ENCODE results near the gene RIPK4. TPM values are rescaled to one million over a fixed set of nuclear protein-coding genes. Genes with fewer than 3 reads are reported as not detected.

Gene RIPK4
- total RNA-seq, 1 donor from 2014 or later = 1.8 TPM

GRCh38 chr21:41796476-41797080 lies 29.7 kb upstream of the RIPK4 start:
- Mint-ChIP-seq H3K27me3 (ENCODE audit: low read depth, unreplicated experiment) (peaks cover 9% of the 10 kb centered on the region), H3K4me3 (ENCODE audit: unreplicated experiment) (no peak overlapping the region)
- peaks cover 2% of the 10 kb centered on the region for H3K36me3 ChIP-seq (ENCODE audit: insufficient read depth, low read length)

GRCh38 chr21:41795726-41796125 lies 28.9 kb upstream of the RIPK4 start:
- H3K36me3 Mint-ChIP-seq (ENCODE audit: low read depth, unreplicated experiment) = peaks cover 7% of the 10 kb centered on the region
- H3K9me3 ChIP-seq (ENCODE audit: insufficient read depth, low read depth, low read length) = peaks cover 8% of the 10 kb centered on the region
- H3K27ac Mint-ChIP-seq (ENCODE audit: unreplicated experiment) = no peak overlapping the region
- FAIRE-seq (no peak), DNase-seq (ENCODE audit: low read depth) (no peak)
- H3K36me3 ChIP-seq (ENCODE audit: insufficient read depth, low read length) = peaks cover 2% of the 10 kb centered on the region
- H3K4me3 ChIP-seq (ENCODE audit: insufficient read depth, low read depth, low read length) = no peak overlapping the region
- H3K4me1 ChIP-seq (ENCODE audit: insufficient read depth, low read length) = no peaks in the 10 kb centered on the region
- H4K20me1 ChIP-seq (ENCODE audit: insufficient read depth, low read length) = no peaks in the 10 kb centered on the region
- no peak overlapping the region for H3K27ac ChIP-seq (ENCODE audit: low read depth, low read length)
- H3K4me1 Mint-ChIP-seq (ENCODE audit: low read depth, unreplicated experiment) = no peaks in the 10 kb centered on the region
- H2AFZ ChIP-seq (ENCODE audit: low read depth, low read length) = no peak overlapping the region
- peaks cover 14% of the 10 kb centered on the region for H3K9me3 Mint-ChIP-seq (ENCODE audit: unreplicated experiment)
- H3K79me2 ChIP-seq (ENCODE audit: insufficient read depth, low read length) = no peaks in the 10 kb centered on the region
- H3K27me3 ChIP-seq (ENCODE audit: insufficient read depth, low read length) = no peaks in the 10 kb centered on the region
- TF ChIP-seq EZH2 (IDR thresholded peaks at IDR 0.05; ENCODE audit: insufficient read depth, low read length) (no peak), CTCF (IDR thresholded peaks at IDR 0.05; ENCODE audit: insufficient read depth, low read depth, low read length) (no peak)
- peaks cover 9% of the 10 kb centered on the region for H3K27me3 Mint-ChIP-seq (ENCODE audit: low read depth, unreplicated experiment)
- H3K4me2 ChIP-seq (ENCODE audit: low read length) = no peak overlapping the region
- no peak overlapping the region for H3K9ac ChIP-seq (ENCODE audit: low read length)
- no peak overlapping the region for H3K4me3 Mint-ChIP-seq (ENCODE audit: unreplicated experiment)

More at GRCh38 chr21:41796476-41797080, 29.7 kb upstream of the RIPK4 start:
- H3K4me1 Mint-ChIP-seq (ENCODE audit: low read depth, unreplicated experiment) = no peaks in the 10 kb centered on the region
- H3K9me3 Mint-ChIP-seq (ENCODE audit: unreplicated experiment) = peaks cover 12% of the 10 kb centered on the region
- no peak for TF ChIP-seq EZH2 (IDR thresholded peaks at IDR 0.05; ENCODE audit: insufficient read depth, low read length)
- TF ChIP-seq CTCF (IDR thresholded peaks at IDR 0.05; ENCODE audit: insufficient read depth, low read depth, low read length) = no peak
- H3K79me2 ChIP-seq (ENCODE audit: insufficient read depth, low read length) = no peaks in the 10 kb centered on the region
- no peak overlapping the region for H3K4me2 ChIP-seq (ENCODE audit: low read length)
- no peaks in the 10 kb centered on the region for H4K20me1 ChIP-seq (ENCODE audit: insufficient read depth, low read length)
- peaks cover 11% of the 10 kb centered on the region for H3K36me3 Mint-ChIP-seq (ENCODE audit: low read depth, unreplicated experiment)
- no peak overlapping the region for H3K9ac ChIP-seq (ENCODE audit: low read length)
- no peak for FAIRE-seq
- H3K4me3 ChIP-seq (ENCODE audit: insufficient read depth, low read depth, low read length) = no peak overlapping the region
- H3K27ac ChIP-seq (ENCODE audit: low read depth, low read length) = no peak overlapping the region
- DNase-seq (ENCODE audit: low read depth) = no peak
- H3K27ac Mint-ChIP-seq (ENCODE audit: unreplicated experiment) = no peak overlapping the region
- no peaks in the 10 kb centered on the region for H3K4me1 ChIP-seq (ENCODE audit: insufficient read depth, low read length)
- H2AFZ ChIP-seq (ENCODE audit: low read depth, low read length) = no peak overlapping the region
- H3K9me3 ChIP-seq (ENCODE audit: insufficient read depth, low read depth, low read length) = peaks cover 8% of the 10 kb centered on the region
- no peaks in the 10 kb centered on the region for H3K27me3 ChIP-seq (ENCODE audit: insufficient read depth, low read length)

GRCh38 chr21:41794600-41794999 lies 27.7 kb upstream of the RIPK4 start:
- no peak overlapping the region for H3K27ac Mint-ChIP-seq (ENCODE audit: unreplicated experiment)
- H3K4me3 Mint-ChIP-seq (ENCODE audit: unreplicated experiment) = no peak overlapping the region
- Histone ChIP-seq H3K27me3 (ENCODE audit: insufficient read depth, low read length) (no peaks in the 10 kb centered on the region), H3K4me2 (ENCODE audit: low read length) (no peak overlapping the region), H3K27ac (ENCODE audit: low read depth, low read length) (no peak overlapping the region), H4K20me1 (ENCODE audit: insufficient read depth, low read length) (no peaks in the 10 kb centered on the region), H3K79me2 (ENCODE audit: insufficient read depth, low read length) (no peaks in the 10 kb centered on the region), H3K36me3 (ENCODE audit: insufficient read depth, low read length) (no peaks in the 10 kb centered on the region), H2AFZ (ENCODE audit: low read depth, low read length) (no peak overlapping the region), H3K9me3 (ENCODE audit: insufficient read depth, low read depth, low read length) (peaks cover 8% of the 10 kb centered on the region), H3K4me3 (ENCODE audit: insufficient read depth, low read depth, low read length) (no peak overlapping the region), H3K4me1 (ENCODE audit: insufficient read depth, low read length) (no peaks in the 10 kb centered on the region), H3K9ac (ENCODE audit: low read length) (no peak overlapping the region)
- TF ChIP-seq EZH2 (IDR thresholded peaks at IDR 0.05; ENCODE audit: insufficient read depth, low read length) = no peak
- no peak for TF ChIP-seq CTCF (IDR thresholded peaks at IDR 0.05; ENCODE audit: insufficient read depth, low read depth, low read length)
- no peaks in the 10 kb centered on the region for H3K4me1 Mint-ChIP-seq (ENCODE audit: low read depth, unreplicated experiment)
- DNase-seq (ENCODE audit: low read depth) (no peak), FAIRE-seq (no peak)
- H3K27me3 Mint-ChIP-seq (ENCODE audit: low read depth, unreplicated experiment) = peaks cover 9% of the 10 kb centered on the region
- H3K36me3 Mint-ChIP-seq (ENCODE audit: low read depth, unreplicated experiment) = peaks cover 4% of the 10 kb centered on the region
- H3K9me3 Mint-ChIP-seq (ENCODE audit: unreplicated experiment) = peaks cover 14% of the 10 kb centered on the region
